DMS 273 (cell line): ENCODE results near the gene INPPL1.

Experiments
- DNase-seq: peaks from one replicate; lab custom pipeline; 2025; ENCODE audit not compliant: unreplicated experiment; lab: John Stamatoyannopoulos, UW

INPPL1 gene

DNA sequence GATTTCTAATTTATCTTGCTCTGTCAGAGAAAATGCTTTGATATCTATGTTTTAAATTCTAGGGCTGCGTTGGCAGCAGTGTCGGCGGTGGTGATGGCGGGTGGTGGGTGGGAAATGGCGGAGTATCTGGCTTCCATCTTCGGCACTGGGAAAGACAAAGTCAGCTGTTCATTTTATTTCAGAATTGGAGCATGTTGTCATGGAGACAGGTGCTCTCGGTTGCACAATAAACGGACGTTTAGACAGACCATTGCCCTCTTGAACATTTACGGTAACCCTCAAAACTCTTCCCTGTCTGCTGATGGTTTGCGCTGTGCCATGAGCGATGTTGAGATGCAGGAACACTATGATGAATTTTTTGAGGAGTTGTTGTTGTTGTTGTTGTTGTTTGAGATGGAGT is 55.5 kb downstream of the INPPL1 start:
- DNase-seq: no peak

GRCh38 chr11:72280726-72281315 is 56.3 kb downstream of the INPPL1 start:
- no peak for DNase-seq

- no peak for DNase-seq
Observed at GRCh38 chr11:72283947-72284346, 59.4 kb downstream of the INPPL1 start.

GRCh38 chr11:72287293-72287692 is 62.7 kb downstream of the INPPL1 start:
- DNase-seq: no peak
